ENCODE data around the gene C4B.
"Not testable (repeated sequence)": the region's sequence is repeated elsewhere in the genome, so short reads cannot be mapped to it uniquely, and the experiment has no call there.

The C4B gene

GRCh38 chr6:32014547-32014946 lies at the start of gene C4B:
Gene C4B, plus strand, starts transcription at chr6:32014795. Its CDS starts 51 bp downstream, at chr6:32014846.
- not testable (repeated sequence) for DNase-seq

DNA sequence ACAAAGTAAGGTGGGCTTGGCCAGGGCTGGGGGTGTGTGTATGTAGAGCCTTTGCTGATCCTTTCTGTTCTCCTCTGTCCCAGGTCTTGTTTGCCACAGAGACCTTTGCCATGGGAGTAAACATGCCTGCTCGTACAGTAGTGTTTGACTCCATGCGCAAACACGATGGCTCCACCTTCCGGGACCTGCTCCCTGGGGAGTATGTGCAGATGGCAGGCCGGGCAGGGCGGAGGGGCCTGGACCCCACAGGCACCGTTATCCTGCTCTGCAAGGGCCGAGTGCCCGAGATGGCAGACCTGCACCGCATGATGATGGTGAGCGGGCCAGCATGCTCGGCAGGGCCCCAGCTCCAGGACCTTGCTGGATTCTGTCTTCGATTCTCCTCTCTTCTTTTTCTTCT lies 48.9 kb upstream of the C4B start:
- DNase-seq = no peak

DNA sequence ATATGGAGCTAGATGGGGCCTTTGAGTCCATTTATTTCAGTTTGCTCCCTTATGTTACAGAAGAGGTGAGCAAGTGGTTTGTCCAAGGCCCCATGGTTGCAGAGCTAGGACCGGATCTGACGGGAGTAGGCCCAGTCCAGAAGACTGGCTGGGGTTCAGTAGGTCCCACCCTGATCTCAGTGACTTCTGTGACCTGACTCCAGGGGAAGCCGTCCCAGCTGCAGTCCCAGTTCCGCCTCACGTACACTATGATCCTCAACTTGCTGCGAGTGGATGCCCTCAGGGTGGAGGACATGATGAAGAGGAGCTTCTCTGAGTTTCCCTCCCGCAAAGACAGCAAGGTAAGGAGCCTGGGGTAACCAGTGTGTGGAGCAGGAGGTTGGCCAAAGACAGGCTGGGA lies 48.1 kb upstream of the C4B start:
- DNase-seq = no peak

DNA sequence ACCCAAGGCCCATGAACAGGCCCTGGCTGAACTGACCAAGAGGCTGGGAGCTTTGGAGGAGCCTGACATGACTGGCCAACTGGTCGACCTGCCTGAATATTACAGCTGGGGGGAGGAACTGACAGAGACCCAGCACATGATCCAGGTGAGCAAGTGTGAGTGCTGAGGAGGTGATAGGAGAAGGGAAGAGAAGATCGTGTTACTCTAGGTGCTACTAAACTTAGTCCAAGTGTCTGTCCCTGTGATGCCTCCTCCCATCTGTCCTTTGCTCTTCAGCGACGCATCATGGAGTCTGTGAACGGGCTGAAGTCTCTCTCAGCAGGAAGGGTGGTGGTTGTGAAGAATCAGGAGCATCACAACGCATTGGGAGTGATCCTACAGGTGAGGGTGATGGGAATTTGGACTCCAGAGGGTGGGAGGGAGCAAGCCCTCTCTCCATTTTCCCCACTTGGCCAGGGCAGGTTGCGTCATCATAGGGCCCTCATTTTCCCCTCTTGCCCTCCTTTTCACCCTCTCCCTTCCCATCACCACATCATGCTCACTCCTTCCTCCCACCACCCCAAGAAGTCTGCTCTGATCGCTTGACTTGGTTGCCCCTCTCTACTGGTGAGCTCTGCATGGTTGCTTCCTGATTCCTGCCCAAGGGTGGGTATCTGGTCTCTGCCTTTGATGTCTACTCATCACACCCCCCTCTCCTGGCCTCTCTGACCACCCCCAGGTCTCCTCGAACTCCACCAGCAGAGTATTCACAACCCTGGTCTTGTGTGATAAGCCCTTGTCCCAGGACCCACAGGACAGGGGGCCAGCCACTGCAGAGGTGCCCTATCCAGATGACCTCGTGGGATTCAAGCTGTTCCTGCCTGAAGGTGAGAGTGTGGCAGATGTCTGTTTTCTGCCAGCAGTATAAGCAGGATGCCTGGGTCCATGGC lies 47.3 kb upstream of the C4B start:
- DNase-seq = no peak

DNA sequence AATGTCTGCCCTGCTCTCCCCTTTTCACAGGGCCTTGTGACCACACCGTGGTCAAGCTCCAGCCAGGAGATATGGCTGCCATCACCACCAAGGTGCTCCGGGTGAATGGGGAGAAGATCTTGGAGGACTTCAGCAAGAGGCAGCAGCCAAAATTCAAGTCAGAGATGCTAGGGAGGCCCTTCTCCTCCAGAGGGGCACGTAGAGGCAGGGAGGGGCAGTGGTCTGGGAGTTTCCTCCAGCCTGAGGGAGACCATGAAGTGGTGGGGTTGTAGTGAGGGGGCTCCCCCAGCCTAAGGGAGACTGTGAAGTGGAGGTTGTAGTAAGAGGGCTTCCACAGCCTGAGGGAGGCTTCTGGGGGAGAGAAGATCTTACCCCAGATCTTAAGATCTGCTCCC lies 46.7 kb upstream of the C4B start:
- DNase-seq = no peak

- DNase-seq = no peak
Measured at GRCh38 chr6:31968326-31968725, 46.3 kb upstream of the C4B start.

GRCh38 chr6:31968791-31969711 lies 45.5 kb upstream of the C4B start:
- no peak for DNase-seq

- peak in 1 of 51 donors; percentile 17 for DNase-seq
Measured at GRCh38 chr6:31969712-31970603, 44.6 kb upstream of the C4B start.

DNA sequence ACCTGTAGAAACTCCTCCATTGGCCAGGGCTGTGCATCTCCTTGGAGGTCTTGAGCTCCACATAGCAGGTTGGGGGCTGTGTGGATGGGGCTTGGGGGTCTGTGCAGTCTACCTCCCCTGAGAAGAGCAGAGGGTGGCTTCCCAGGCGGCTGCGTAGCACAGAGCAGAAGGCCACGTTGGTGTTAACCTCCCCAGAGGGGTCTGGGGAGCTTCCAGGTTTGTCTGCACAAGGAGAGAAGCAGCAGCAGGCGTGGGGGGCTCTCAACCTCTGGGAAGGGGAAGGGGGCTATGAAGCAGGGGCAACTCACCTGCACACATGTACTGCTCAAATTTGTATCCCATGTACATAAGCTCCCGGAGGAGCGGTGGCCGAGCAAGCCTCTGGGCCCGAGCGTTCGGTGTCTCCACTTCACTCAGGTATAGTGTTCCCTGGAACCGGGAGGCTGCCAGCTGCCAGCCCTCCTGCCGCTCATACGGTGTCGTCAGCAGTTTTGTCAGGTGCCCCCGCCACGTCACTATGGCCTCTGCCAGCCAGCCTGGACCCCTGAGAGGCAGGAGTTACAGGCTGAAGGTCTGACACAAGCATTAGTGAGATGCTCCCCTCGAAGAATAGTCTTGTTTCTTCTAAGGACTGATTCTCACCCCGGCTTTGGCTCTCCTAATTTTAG lies 43.9 kb upstream of the C4B start:
- DNase-seq = peak in 6 of 51 donors; percentile 7 to 21 (median 12)

DNA sequence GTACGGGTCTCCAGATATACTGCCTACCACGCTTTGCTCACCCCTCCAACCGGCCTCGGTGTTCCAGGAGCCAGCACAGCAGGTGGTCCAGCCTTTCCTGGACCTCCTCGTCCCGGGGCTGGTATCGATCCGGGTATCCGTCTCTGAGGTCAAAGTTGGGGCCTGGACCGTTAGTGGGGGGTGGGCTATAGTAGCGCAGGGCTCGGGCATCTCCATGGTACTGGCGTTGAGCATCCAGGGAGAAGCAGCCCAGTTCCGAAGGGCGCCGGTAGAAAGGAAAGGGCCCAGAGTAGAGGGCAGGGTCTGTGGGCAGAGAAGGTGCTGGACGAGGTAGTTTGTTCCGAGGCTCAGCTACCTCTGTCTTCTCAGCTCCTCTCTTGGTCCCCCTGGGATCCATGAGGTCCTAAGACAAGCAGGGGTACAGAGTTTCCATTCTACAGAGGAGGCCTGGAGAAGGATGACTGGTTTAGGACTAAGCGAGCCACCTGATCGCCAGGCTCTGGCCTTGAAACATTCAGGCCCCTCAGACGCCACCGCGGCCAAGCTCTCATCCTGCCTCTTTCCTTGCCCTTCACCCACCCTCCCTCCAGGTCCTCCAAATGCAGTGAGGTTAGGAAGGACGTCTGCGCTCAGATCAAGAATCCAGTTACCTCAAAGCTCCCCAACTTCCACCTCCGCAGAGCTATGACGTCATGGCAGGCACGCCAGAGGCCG lies 43.2 kb upstream of the C4B start:
- peak in 1 of 51 donors; percentile 28 for DNase-seq

DNA sequence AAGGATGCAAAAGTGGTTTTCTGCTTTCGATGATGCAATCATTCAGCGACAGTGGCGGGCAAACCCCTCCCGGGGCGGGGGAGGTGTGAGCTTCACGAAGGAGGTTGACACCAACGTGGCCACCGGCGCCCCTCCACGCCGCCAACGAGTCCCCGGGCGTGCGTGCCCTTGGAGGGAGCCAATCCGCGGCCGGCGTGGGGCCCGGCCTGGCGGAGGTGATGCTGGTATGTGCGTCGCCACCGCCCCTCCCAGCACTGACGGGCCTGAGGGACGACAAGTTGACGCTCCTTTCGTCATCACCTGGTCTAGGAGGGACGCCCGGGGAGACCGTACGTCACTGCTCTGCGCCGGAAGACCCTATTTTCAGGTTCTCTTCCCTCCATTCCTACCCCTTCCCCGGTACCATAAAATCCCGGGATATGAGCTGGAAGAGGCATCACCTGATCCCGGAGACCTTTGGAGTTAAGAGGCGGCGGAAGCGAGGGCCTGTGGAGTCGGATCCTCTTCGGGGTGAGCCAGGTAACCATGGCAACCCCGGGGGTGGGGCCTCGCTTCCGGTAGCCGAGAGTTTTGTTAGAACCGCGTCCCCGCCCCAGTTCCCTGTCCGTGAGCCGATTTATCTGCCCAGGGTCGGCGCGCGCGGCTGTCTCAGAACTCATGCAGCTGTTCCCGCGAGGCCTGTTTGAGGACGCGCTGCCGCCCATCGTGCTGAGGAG lies 42.4 kb upstream of the C4B start, which contains the start of gene DXO:
DXO (minus strand) TSS at position 146 of the 716 bp plus-strand sequence. CDS start 463 bp downstream, outside the sequence.
- peak in 50 of 51 donors; percentile 77 to 100 (median 95) for DNase-seq

DNA sequence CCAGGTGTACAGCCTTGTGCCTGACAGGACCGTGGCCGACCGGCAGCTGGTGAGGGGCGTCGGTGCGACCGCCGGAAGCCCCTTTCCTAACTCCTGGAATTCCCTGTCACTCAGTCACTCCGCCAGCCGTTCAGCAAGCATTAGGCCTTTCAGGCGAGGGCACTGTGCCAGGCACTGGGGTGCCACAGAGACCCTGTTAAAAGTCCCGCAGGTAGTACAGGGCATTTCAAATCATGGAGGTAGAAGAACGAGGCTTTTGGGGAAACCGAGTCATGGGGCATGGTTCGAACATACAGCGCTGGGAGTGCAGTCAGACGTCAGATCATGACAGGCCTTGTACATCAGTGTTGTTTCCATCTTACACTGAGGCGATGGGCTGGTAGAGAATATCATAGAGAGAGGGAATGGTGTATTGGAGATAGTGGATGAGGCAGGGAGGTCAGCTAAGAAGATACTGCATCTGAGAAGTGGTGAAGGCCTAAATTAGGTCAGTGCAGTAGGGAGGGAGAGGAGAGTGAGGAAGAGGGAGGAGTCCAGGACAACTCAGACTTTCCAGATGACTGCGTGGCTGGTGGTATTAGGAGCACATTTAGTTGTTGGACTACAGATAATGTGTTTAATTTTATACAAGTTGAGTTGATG lies 41.8 kb upstream of the C4B start:
- DNase-seq = peak in 2 of 51 donors; percentile 30 to 37

GRCh38 chr6:31976065-31976464 lies 38.5 kb upstream of the C4B start:
- not testable (repeated sequence) for DNase-seq

- DNase-seq = no peak
Measured at GRCh38 chr6:31977816-31978431, 36.7 kb upstream of the C4B start.

- no peak for DNase-seq
Measured at GRCh38 chr6:31978831-31979230, 35.8 kb upstream of the C4B start.

GRCh38 chr6:31979238-31979898 lies 35.2 kb upstream of the C4B start:
- no peak for DNase-seq

- not testable (repeated sequence) for DNase-seq
Measured at GRCh38 chr6:31980195-31980876, 34.3 kb upstream of the C4B start.
